ENCODE data around the gene PIGA.
A peak's percentile ranks its signal among the peaks of the same experiment; 100 is the strongest.
"Not testable (repeated sequence)": the region's sequence is repeated elsewhere in the genome, so short reads cannot be mapped to it uniquely, and the experiment has no call there.

PIGA gene

GRCh38 chrX:15319075-15319474, 16.2 kb downstream of the PIGA start:
- DNase-seq, result no peak

GRCh38 chrX:15315509-15315908, 19.8 kb downstream of the PIGA start, which contains the start of gene ASB11:
Gene ASB11 (minus strand): TSS chrX:15315640. CDS start chrX:15315605, 35 bp downstream.
- DNase-seq, result no peak

GRCh38 chrX:15314472-15314871, 20.9 kb downstream of the PIGA start:
- no peak for DNase-seq

- no peak for DNase-seq
These were observed 24.2 kb downstream of the PIGA start for GRCh38 chrX:15311119-15311518.

GRCh38 chrX:15310117-15310516, 25.2 kb downstream of the PIGA start:
- no peak for DNase-seq

GRCh38 chrX:15305899-15306298, 29.4 kb downstream of the PIGA start:
- not testable (repeated sequence) for DNase-seq

- peak; percentile 50 for DNase-seq
These were observed 33.4 kb downstream of the PIGA start for GRCh38 chrX:15301924-15302323.

GRCh38 chrX:15299941-15300851, 35.1 kb downstream of the PIGA start:
- DNase-seq, result no peak

- DNase-seq, result no peak
These were observed 36.5 kb downstream of the PIGA start for GRCh38 chrX:15298780-15299179.

- DNase-seq, result no peak
These were observed 37.1 kb downstream of the PIGA start for GRCh38 chrX:15298201-15298600.

- DNase-seq, result no peak
These were observed 41.9 kb downstream of the PIGA start for GRCh38 chrX:15293451-15293850.

GRCh38 chrX:15292861-15293260, 42.5 kb downstream of the PIGA start:
- DNase-seq, result no peak

GRCh38 chrX:15277604-15278003, 57.7 kb downstream of the PIGA start:
- DNase-seq, result no peak

GRCh38 chrX:15274946-15275345, 60.4 kb downstream of the PIGA start:
- no peak for DNase-seq

- DNase-seq, result not testable (repeated sequence)
These were observed 62.0 kb downstream of the PIGA start for GRCh38 chrX:15273275-15273674.

- DNase-seq, result no peak
These were observed 63.6 kb downstream of the PIGA start for GRCh38 chrX:15271757-15272156.

GRCh38 chrX:15269618-15270521, 65.5 kb downstream of the PIGA start, which contains the start of gene ASB9:
Gene ASB9 (minus strand): TSS chrX:15270083. CDS start chrX:15269874, 209 bp downstream.
- DNase-seq, result no peak

Measured in activated CD8-positive, alpha-beta memory T cell treated with anti-CD3 and anti-CD28 coated beads, Interleukin-2, amount 50 U/mL, for 48 hours (primary cell).